KMS-11 (cell line): ENCODE results near the gene COBL.

Experiments used
- H2AFZ ChIP-seq: fragments of 200-600 bp; sonication (generic); 2 replicates; pipeline ENCODE4 v1.6.1; 2016; ENCODE audit warnings: antibody characterized with exemption, mixed run types, low read depth
- H3K27ac ChIP-seq: fragments of 200-600 bp; sonication (generic); 2 replicates; pipeline ENCODE4 v1.6.1; 2016; ENCODE audit warnings: mild to moderate bottlenecking, mixed run types
- H3K27me3 ChIP-seq: fragments of 200-600 bp; sonication (generic); 2 replicates; pipeline ENCODE4 v1.6.1; 2017; ENCODE audit warnings: mild to moderate bottlenecking, low read depth, mixed run types, moderate library complexity; ENCODE audit not compliant: insufficient read depth
- H3K36me3 ChIP-seq: fragments of 200-600 bp; sonication (generic); 2 replicates; pipeline ENCODE4 v1.6.1; 2017; ENCODE audit warnings: mild to moderate bottlenecking, mixed run types; ENCODE audit not compliant: insufficient read depth
- H3K4me1 ChIP-seq: fragments of 200-600 bp; sonication (generic); 2 replicates; pipeline ENCODE4 v1.6.1; 2016; ENCODE audit warnings: mild to moderate bottlenecking, low read depth, mixed run types; ENCODE audit not compliant: poor library complexity, severe bottlenecking
- H3K4me2 ChIP-seq: fragments of 200-600 bp; sonication (generic); 2 replicates; pipeline ENCODE4 v1.7.0; 2016; ENCODE audit warnings: mild to moderate bottlenecking, mixed run types
- H3K4me3 ChIP-seq: fragments of 200-600 bp; sonication (generic); IDR thresholded peaks from 2 replicates; pipeline ENCODE4 v1.6.1; 2017; ENCODE audit warnings: low read depth, low read length, mixed read lengths; ENCODE audit not compliant: insufficient read depth
- H3K79me2 ChIP-seq: fragments of 200-600 bp; sonication (generic); 2 replicates; pipeline ENCODE4 v1.6.1; 2016; ENCODE audit warnings: low read depth, mixed run types; ENCODE audit not compliant: insufficient read depth
- H3K9ac ChIP-seq: fragments of 200-600 bp; sonication (generic); 2 replicates; pipeline ENCODE4 v1.6.1; 2016; ENCODE audit warnings: mild to moderate bottlenecking, mixed run types
- H4K20me1 ChIP-seq: fragments of 200-600 bp; sonication (generic); 2 replicates; pipeline ENCODE4 v1.6.1; 2016; ENCODE audit warnings: mild to moderate bottlenecking, mixed run types; ENCODE audit not compliant: insufficient read depth
- CTCF ChIP-seq: fragments of 200-600 bp; sonication (generic); conservative IDR thresholded peaks from 2 replicates; pipeline ENCODE4 v1.6.1; 2017; ENCODE audit warnings: low read depth, mild to moderate bottlenecking, antibody characterized with exemption, low read length, moderate library complexity, mixed read lengths

The COBL gene

GRCh38 chr7:51286401-51286800, 30.2 kb downstream of the COBL start:
- Histone ChIP-seq H3K27me3 (no peaks in the 10 kb centered on the region), H3K79me2 (no peaks in the 10 kb centered on the region), H2AFZ (no peak overlapping the region), H3K36me3 (no peaks in the 10 kb centered on the region), H3K4me1 (peaks cover 23% of the 10 kb centered on the region), H4K20me1 (no peaks in the 10 kb centered on the region), H3K4me3 (no peak overlapping the region), H3K9ac (no peak overlapping the region), H3K4me2 (no peak overlapping the region), H3K27ac (no peak overlapping the region)
- TF ChIP-seq CTCF = no peak

GRCh38 chr7:51280156-51280555, 36.5 kb downstream of the COBL start:
- Histone ChIP-seq H3K27me3 (no peaks in the 10 kb centered on the region), H3K36me3 (no peaks in the 10 kb centered on the region), H3K79me2 (no peaks in the 10 kb centered on the region), H3K4me3 (no peak overlapping the region), H3K27ac (no peak overlapping the region), H3K9ac (no peak overlapping the region), H4K20me1 (no peaks in the 10 kb centered on the region), H3K4me1 (no peaks in the 10 kb centered on the region), H3K4me2 (no peak overlapping the region), H2AFZ (no peak overlapping the region)
- no peak for TF ChIP-seq CTCF

GRCh38 chr7:51279391-51280023, 37.1 kb downstream of the COBL start:
- H3K9ac ChIP-seq = no peak overlapping the region
- no peaks in the 10 kb centered on the region for H4K20me1 ChIP-seq
- H3K4me3 ChIP-seq = no peak overlapping the region
- H3K79me2 ChIP-seq = no peaks in the 10 kb centered on the region
- no peaks in the 10 kb centered on the region for H3K4me1 ChIP-seq
- TF ChIP-seq CTCF = no peak
- no peak overlapping the region for H3K27ac ChIP-seq
- H2AFZ ChIP-seq = no peak overlapping the region
- H3K36me3 ChIP-seq = no peaks in the 10 kb centered on the region
- H3K27me3 ChIP-seq = no peaks in the 10 kb centered on the region
- H3K4me2 ChIP-seq = no peak overlapping the region

- H3K27me3 ChIP-seq = no peaks in the 10 kb centered on the region
- no peak overlapping the region for H2AFZ ChIP-seq
- H3K79me2 ChIP-seq = no peaks in the 10 kb centered on the region
- no peaks in the 10 kb centered on the region for H4K20me1 ChIP-seq
- no peaks in the 10 kb centered on the region for H3K4me1 ChIP-seq
- no peak overlapping the region for H3K4me2 ChIP-seq
- no peaks in the 10 kb centered on the region for H3K36me3 ChIP-seq
- no peak for TF ChIP-seq CTCF
- no peak overlapping the region for H3K4me3 ChIP-seq
- no peak overlapping the region for H3K27ac ChIP-seq
- H3K9ac ChIP-seq = no peak overlapping the region
Measured at GRCh38 chr7:51278797-51279196, 37.8 kb downstream of the COBL start.
